GM12878 (cell line): Measurements from ENCODE around the gene FAM200B. TPM values are rescaled to one million over a fixed set of nuclear protein-coding genes. Genes with fewer than 3 reads are reported as not detected.

Experiments
- CHD2 ChIP-seq: IDR thresholded peaks from 2 replicates; pipeline ENCODE4 v1.6.1; 2011; ENCODE audit warnings: low read depth, low read length, improper control_type of control experiment, borderline replicate concordance
- CHD4 ChIP-seq: fragments of 200-600 bp; sonication (generic); IDR thresholded peaks from 2 replicates; pipeline ENCODE4 v1.6.1; 2016; ENCODE audit warnings: mild to moderate bottlenecking
- IKZF1 ChIP-seq: fragments of 450-650 bp; conservative IDR thresholded peaks from 2 replicates; pipeline ENCODE4 v1.6.1; 2017; ENCODE audit warnings: antibody characterized with exemption, mild to moderate bottlenecking
- POU2F2 ChIP-seq: IDR thresholded peaks from 3 replicates; pipeline ENCODE4 v1.6.1; 2011; ENCODE audit warnings: low read depth, mild to moderate bottlenecking, low read length, borderline replicate concordance
- RBBP5 ChIP-seq: fragments of 200-600 bp; sonication (generic); conservative IDR thresholded peaks from 2 replicates; pipeline ENCODE4 v1.6.1; 2016
- TAF1 ChIP-seq: IDR thresholded peaks from 2 replicates; pipeline ENCODE4 v1.6.1; 2011; ENCODE audit warnings: mild to moderate bottlenecking, low read depth, low read length, borderline replicate concordance
- ZNF274 ChIP-seq: IDR thresholded peaks from one replicate; pipeline ENCODE4 v1.8.0; 2011; ENCODE audit not compliant: insufficient read length, insufficient read depth
- polyA plus RNA-seq, 11 experiments: library from polyadenylated mRNA; depleted of rRNA in 4 of 11; unstranded in 6 of 11; stranded (reverse) in 5 of 11; fragments of >200 nt; fragmentation: Nextera tagmentation in 4 of 11; fragmentation: Illumina TruSeq in 1 of 11; extraction: Ambion mirVana in 4 of 11; extraction: Trizol in 1 of 11; gene quantifications; 1 replicate in 1 of 11; 2 replicates in 10 of 11; pipeline versions ENCODE4 v1.2.1 to v1.2.3, GENCODE V29; 2011 to 2016; ENCODE audit warnings: inconsistent platforms in 2 of 11, missing spikeins in 2 of 11, low read depth in 1 of 11
- total RNA-seq, 4 experiments: library from RNA; depleted of rRNA in 3 of 4; stranded (reverse); fragments of >200 nt in 3 of 4; fragmentation: Illumina TruSeq in 1 of 4; extraction: Trizol in 1 of 4; gene quantifications; 2 replicates each; pipeline versions ENCODE4 v1.2.1 to v1.2.3, GENCODE V29; 2013 to 2021
- TF ChIP-seq, protein P1 (sequence below): fragments of 450-650 bp; IDR thresholded peaks from 2 replicates; pipeline ENCODE4 v1.6.1; 2017; ENCODE audit warnings: borderline replicate concordance
- TF ChIP-seq, protein P2 (sequence below): fragments of 450-650 bp; IDR thresholded peaks from 2 replicates; pipeline ENCODE4 v1.6.1; 2016; ENCODE audit warnings: mild to moderate bottlenecking
- TF ChIP-seq, protein P3 (sequence below): fragments of 450-650 bp; IDR thresholded peaks from 2 replicates; pipeline ENCODE4 v1.6.1; 2016; ENCODE audit warnings: mild to moderate bottlenecking

FAM200B gene
- total and polyA plus RNA-seq, 10 of the 15 experiments (the other 5 are each of a cell fraction or from before 2014, with no cell fraction given), result 13.8 to 48.5 (median 25.5) TPM

GRCh38 chr4:15654593-15655222 is 26.9 kb upstream of the FAM200B start (continued):
- TF ChIP-seq, protein P1, sequence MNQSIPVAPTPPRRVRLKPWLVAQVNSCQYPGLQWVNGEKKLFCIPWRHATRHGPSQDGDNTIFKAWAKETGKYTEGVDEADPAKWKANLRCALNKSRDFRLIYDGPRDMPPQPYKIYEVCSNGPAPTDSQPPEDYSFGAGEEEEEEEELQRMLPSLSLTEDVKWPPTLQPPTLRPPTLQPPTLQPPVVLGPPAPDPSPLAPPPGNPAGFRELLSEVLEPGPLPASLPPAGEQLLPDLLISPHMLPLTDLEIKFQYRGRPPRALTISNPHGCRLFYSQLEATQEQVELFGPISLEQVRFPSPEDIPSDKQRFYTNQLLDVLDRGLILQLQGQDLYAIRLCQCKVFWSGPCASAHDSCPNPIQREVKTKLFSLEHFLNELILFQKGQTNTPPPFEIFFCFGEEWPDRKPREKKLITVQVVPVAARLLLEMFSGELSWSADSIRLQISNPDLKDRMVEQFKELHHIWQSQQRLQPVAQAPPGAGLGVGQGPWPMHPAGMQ, result no peak
- TF ChIP-seq, protein P2, sequence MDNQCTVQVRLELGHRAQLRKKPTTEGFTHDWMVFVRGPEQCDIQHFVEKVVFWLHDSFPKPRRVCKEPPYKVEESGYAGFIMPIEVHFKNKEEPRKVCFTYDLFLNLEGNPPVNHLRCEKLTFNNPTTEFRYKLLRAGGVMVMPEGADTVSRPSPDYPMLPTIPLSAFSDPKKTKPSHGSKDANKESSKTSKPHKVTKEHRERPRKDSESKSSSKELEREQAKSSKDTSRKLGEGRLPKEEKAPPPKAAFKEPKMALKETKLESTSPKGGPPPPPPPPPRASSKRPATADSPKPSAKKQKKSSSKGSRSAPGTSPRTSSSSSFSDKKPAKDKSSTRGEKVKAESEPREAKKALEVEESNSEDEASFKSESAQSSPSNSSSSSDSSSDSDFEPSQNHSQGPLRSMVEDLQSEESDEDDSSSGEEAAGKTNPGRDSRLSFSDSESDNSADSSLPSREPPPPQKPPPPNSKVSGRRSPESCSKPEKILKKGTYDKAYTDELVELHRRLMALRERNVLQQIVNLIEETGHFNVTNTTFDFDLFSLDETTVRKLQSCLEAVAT, result 0 out of 2 replicates have a peak, but pooled peaks have one; percentile 11
- TF ChIP-seq IKZF1 (no peak), ZNF274 (no peak), CHD2 (no peak), TAF1 (peak; percentile 10; the same call in 1 of the 2 replicates), POU2F2 (no peak), RBBP5 (no peak), CHD4 (no peak)
- TF ChIP-seq, protein P3, sequence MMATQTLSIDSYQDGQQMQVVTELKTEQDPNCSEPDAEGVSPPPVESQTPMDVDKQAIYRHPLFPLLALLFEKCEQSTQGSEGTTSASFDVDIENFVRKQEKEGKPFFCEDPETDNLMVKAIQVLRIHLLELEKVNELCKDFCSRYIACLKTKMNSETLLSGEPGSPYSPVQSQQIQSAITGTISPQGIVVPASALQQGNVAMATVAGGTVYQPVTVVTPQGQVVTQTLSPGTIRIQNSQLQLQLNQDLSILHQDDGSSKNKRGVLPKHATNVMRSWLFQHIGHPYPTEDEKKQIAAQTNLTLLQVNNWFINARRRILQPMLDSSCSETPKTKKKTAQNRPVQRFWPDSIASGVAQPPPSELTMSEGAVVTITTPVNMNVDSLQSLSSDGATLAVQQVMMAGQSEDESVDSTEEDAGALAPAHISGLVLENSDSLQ, result no peak
